Activated CD4-positive, alpha-beta memory T cell treated with anti-CD3 and anti-CD28 coated beads, Interleukin-2, amount 10 ng/mL, durations not matched to agents 7 days and 5 days (primary cell): ENCODE data around the gene ELSPBP1. TPM values are rescaled to one million over a fixed set of nuclear protein-coding genes. Genes with fewer than 3 reads are reported as not detected.
"Not testable (repeated sequence)": the region's sequence is repeated elsewhere in the genome, so short reads cannot be mapped to it uniquely, and the experiment has no call there.

ENCODE experiments used
- CTCF ChIA-PET: fragments of 350-600 bp; sonication (Branson Sonifier 250); formaldehyde crosslinking; loops from one replicate; lab custom pipeline; 2021; ENCODE audit warnings: antibody characterized with exemption, inconsistent platforms; lab: Charles Lee
- POLR2A ChIA-PET: fragments of 350-600 bp; sonication (Branson Sonifier 250); formaldehyde crosslinking; loops from one replicate; lab custom pipeline; 2021; ENCODE audit warnings: antibody characterized with exemption; lab: Charles Lee
- DNase-seq: peaks from one replicate; pipeline ENCODE4 v3.0.0-alpha.2; 2020
- H3K27ac Mint-ChIP-seq: one replicate; pipeline ENCODE4 v1.8.0; 2021; ENCODE audit warnings: mild to moderate bottlenecking, mixed read lengths
- H3K27me3 Mint-ChIP-seq: one replicate; pipeline ENCODE4 v1.8.0; 2021; ENCODE audit warnings: mixed read lengths
- H3K36me3 Mint-ChIP-seq: one replicate; pipeline ENCODE4 v1.8.0; 2021; ENCODE audit warnings: low read depth, mixed read lengths
- H3K4me1 Mint-ChIP-seq: one replicate; pipeline ENCODE4 v1.8.0; 2021; ENCODE audit warnings: mixed read lengths
- H3K4me3 Mint-ChIP-seq: one replicate; pipeline ENCODE4 v1.8.0; 2021; ENCODE audit warnings: mild to moderate bottlenecking, mixed read lengths
- H3K9me3 Mint-ChIP-seq: one replicate; pipeline ENCODE4 v1.8.0; 2021; ENCODE audit warnings: mixed read lengths
- total RNA-seq, 2 experiments: library from RNA; stranded (reverse); gene quantifications; one replicate each; pipeline ENCODE4 v1.2.3, GENCODE V29; 2021

ELSPBP1 gene
- total RNA-seq, 2 experiments from 2014 or later = not detected

GRCh38 chr19:48053856-48054255, 59.4 kb downstream of the ELSPBP1 start:
- ChIA-PET POLR2A (no interaction called here), CTCF (no interaction called here)
- H3K36me3 Mint-ChIP-seq = peaks cover 2% of the 10 kb centered on the region
- H3K4me1 Mint-ChIP-seq = no peaks in the 10 kb centered on the region
- H3K4me3 Mint-ChIP-seq = no peak overlapping the region
- no peak for DNase-seq
- H3K27ac Mint-ChIP-seq = no peak overlapping the region
- H3K9me3 Mint-ChIP-seq = peaks cover 3% of the 10 kb centered on the region
- H3K27me3 Mint-ChIP-seq = peaks cover 2% of the 10 kb centered on the region

GRCh38 chr19:48059331-48059730, 64.9 kb downstream of the ELSPBP1 start:
- Mint-ChIP-seq H3K4me1 (no peaks in the 10 kb centered on the region), H3K9me3 (no peaks in the 10 kb centered on the region), H3K4me3 (no peak overlapping the region), H3K27me3 (peaks cover 4% of the 10 kb centered on the region), H3K36me3 (no peaks in the 10 kb centered on the region), H3K27ac (no peak overlapping the region)
- ChIA-PET POLR2A (no interaction called here), CTCF (no interaction called here)
- DNase-seq = no peak

- H3K27ac Mint-ChIP-seq = no peak overlapping the region
- no peak for DNase-seq
- POLR2A ChIA-PET = no interaction called here
- CTCF ChIA-PET = no interaction called here
- no peak overlapping the region for H3K4me3 Mint-ChIP-seq
- H3K36me3 Mint-ChIP-seq = no peaks in the 10 kb centered on the region
- no peaks in the 10 kb centered on the region for H3K9me3 Mint-ChIP-seq
- H3K4me1 Mint-ChIP-seq = no peaks in the 10 kb centered on the region
- peaks cover 4% of the 10 kb centered on the region for H3K27me3 Mint-ChIP-seq
Measured at GRCh38 chr19:48060381-48060780, 65.9 kb downstream of the ELSPBP1 start.

DNA sequence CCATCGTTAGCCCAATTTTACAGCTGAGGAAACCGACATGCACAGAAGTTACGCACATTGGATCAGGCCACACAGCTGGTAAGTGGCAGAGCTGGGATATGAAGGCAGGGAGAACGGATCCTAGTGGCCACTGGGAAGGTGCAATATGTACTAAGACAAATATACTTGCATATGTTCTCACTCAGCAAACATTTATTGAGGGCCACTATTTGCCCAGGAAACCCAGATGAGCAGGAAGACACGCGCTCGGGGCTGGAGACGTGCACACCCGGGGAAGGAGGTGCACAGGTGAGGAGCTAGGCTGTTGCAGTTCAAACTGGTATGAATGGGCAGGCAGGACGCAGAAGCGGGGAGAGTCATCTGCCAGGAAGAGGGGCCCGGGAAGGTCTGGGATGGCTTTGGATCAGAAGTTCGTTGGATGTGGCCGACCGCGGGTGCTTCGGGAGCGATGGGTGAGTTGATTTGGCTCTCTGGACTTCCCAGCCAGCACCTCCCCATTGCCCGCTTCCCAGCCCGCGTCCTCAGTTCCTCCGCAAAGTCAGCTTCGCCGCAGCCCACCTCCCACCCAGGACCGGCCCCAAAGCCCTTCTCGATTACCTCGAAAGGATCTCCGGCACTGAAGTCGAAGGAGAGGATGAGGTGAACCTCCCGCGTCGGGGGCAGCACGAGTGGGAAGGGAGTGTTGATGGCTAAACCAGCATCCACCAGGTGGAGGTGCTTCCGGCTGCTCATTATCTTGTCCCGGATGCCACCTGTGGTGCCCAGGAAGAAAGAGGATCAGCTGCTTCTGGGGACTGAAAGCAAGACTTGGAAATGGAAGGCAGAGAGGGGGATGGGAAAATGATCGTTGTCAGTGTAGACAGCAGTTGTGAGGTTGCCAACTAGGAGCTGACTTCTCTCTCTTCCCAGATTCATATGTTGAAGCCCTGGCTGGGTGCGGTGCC, 67.2 kb downstream of the ELSPBP1 start:
- no peak overlapping the region for H3K4me3 Mint-ChIP-seq
- no peaks in the 10 kb centered on the region for H3K9me3 Mint-ChIP-seq
- no peaks in the 10 kb centered on the region for H3K36me3 Mint-ChIP-seq
- H3K4me1 Mint-ChIP-seq = no peaks in the 10 kb centered on the region
- CTCF ChIA-PET = no interaction called here
- POLR2A ChIA-PET = interaction anchor here (1.0 kb wide), 1 partner anchor 49 kb away, joined by 3 read pairs; the partner anchor contains the start of gene PLA2G4C
- no peak for DNase-seq
- no peak overlapping the region for H3K27ac Mint-ChIP-seq
- peaks cover 4% of the 10 kb centered on the region for H3K27me3 Mint-ChIP-seq

GRCh38 chr19:48064509-48064908, 70.1 kb downstream of the ELSPBP1 start:
- Mint-ChIP-seq H3K9me3 (no peaks in the 10 kb centered on the region), H3K4me1 (no peaks in the 10 kb centered on the region), H3K4me3 (no peak overlapping the region), H3K27ac (no peak overlapping the region), H3K27me3 (peaks cover 4% of the 10 kb centered on the region), H3K36me3 (no peaks in the 10 kb centered on the region)
- ChIA-PET POLR2A (no interaction called here), CTCF (no interaction called here)
- no peak for DNase-seq

- no peaks in the 10 kb centered on the region for H3K27me3 Mint-ChIP-seq
- no peaks in the 10 kb centered on the region for H3K36me3 Mint-ChIP-seq
- DNase-seq = no peak
- POLR2A ChIA-PET = no interaction called here
- CTCF ChIA-PET = no interaction called here
- no peaks in the 10 kb centered on the region for H3K4me1 Mint-ChIP-seq
- no peak overlapping the region for H3K27ac Mint-ChIP-seq
- peaks cover 2% of the 10 kb centered on the region for H3K9me3 Mint-ChIP-seq
- no peak overlapping the region for H3K4me3 Mint-ChIP-seq
Measured at GRCh38 chr19:48069435-48069834, 75.0 kb downstream of the ELSPBP1 start.

DNA sequence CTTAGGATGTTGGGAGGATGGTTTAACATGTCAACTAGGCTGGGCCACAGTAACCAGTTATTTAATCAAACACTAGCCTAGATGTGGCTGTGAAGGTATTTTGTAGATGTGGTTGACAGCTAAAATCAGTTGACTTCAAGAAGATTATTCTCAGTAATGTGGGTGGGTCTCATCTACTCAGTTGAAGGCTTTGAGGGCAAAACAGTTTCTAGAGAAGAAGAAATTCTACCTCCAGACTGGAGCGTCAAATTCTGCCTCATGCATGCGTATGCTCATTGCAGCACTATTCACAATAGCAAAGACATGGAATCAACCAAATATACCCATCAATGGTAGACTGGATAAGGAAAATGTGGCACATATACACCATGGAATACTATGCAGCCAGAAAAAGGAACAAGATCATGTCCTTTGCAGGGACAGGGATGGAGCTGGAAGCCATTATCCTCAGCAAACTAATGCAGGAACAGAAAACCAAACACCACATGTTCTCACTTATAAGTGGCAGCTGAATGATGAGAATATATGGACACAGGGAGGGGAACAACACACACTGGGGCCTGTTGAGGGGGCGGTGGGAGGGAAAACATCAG, 75.8 kb downstream of the ELSPBP1 start:
- H3K9me3 Mint-ChIP-seq, H3K4me3 Mint-ChIP-seq, H3K27me3 Mint-ChIP-seq, H3K4me1 Mint-ChIP-seq, DNase-seq, POLR2A ChIA-PET, H3K36me3 Mint-ChIP-seq, H3K27ac Mint-ChIP-seq, CTCF ChIA-PET: not testable (repeated sequence)

Other genes starting within 250 kb of the ELSPBP1 start
- 100 to 1,000 TPM; 257 to 271 TPM for gene NOP53, start 249.1 kb upstream of the ELSPBP1 start, total RNA-seq
- 100 to 1,000 TPM; 110 to 120 TPM for gene SELENOW, start 215.9 kb upstream of the ELSPBP1 start, total RNA-seq
- gene TPRX1, start 190.1 kb upstream of the ELSPBP1 start, total RNA-seq = not detected
- not detected for gene CRX, start 172.7 kb upstream of the ELSPBP1 start, total RNA-seq
- not detected for gene TPRX2, start 135.4 kb upstream of the ELSPBP1 start, total RNA-seq
- not detected for gene SULT2A1, start 108.3 kb upstream of the ELSPBP1 start, total RNA-seq
- not detected for gene BSPH1, start 2.5 kb upstream of the ELSPBP1 start, total RNA-seq
- not detected for gene CABP5, start 49.4 kb downstream of the ELSPBP1 start, total RNA-seq
- 10 to 100 TPM; 10.8 to 11.5 TPM for gene PLA2G4C, start 116.2 kb downstream of the ELSPBP1 start, total RNA-seq
- 100 to 1,000 TPM; 137 to 146 TPM for gene LIG1, start 175.7 kb downstream of the ELSPBP1 start, total RNA-seq
- 1 to 10 TPM; 7.0 to 7.8 TPM for gene ZSWIM9, start 176.0 kb downstream of the ELSPBP1 start, total RNA-seq